Mucosa of rectum (tissue), 2 donors: ENCODE results near the gene SLC35F6.

ENCODE experiments used
- H3K27ac ChIP-seq, 2 donors: one replicate each; pipeline ENCODE4 v1.7.0; 2013; ENCODE audit warnings: inconsistent platforms in 2 of 2, low read depth in 2 of 2, low read length in 2 of 2
- H3K27me3 ChIP-seq, 2 donors: one replicate each; pipeline ENCODE4 v1.7.0; 2013; ENCODE audit warnings: low read length in 2 of 2; ENCODE audit not compliant: control insufficient read depth in 2 of 2, insufficient read depth in 2 of 2
- H3K36me3 ChIP-seq, 2 donors: one replicate each; pipeline ENCODE4 v1.7.0; 2013; ENCODE audit warnings: low read length in 2 of 2; ENCODE audit not compliant: control insufficient read depth in 2 of 2, insufficient read depth in 2 of 2
- H3K4me1 ChIP-seq, 2 donors: one replicate each; pipeline ENCODE4 v1.7.0; 2013; ENCODE audit warnings: low read length in 2 of 2, mild to moderate bottlenecking in 1 of 2; ENCODE audit not compliant: control insufficient read depth in 2 of 2, insufficient read depth in 2 of 2
- H3K4me3 ChIP-seq, 2 donors: one replicate each; pipeline ENCODE4 v1.7.0; 2013; ENCODE audit warnings: low read length in 2 of 2
- H3K9ac ChIP-seq, 2 donors: one replicate each; pipeline ENCODE4 v1.7.0; 2013; ENCODE audit warnings: low read length in 2 of 2, low read depth in 1 of 2, mild to moderate bottlenecking in 1 of 2
- H3K9me3 ChIP-seq, 2 donors: one replicate each; pipeline ENCODE4 v1.7.0; 2013; ENCODE audit warnings: low read length in 2 of 2; ENCODE audit not compliant: control insufficient read depth in 2 of 2
- donor health status: healthy.
- donor health status: Normal muscosa, but diverticular disease.

SLC35F6 gene

DNA sequence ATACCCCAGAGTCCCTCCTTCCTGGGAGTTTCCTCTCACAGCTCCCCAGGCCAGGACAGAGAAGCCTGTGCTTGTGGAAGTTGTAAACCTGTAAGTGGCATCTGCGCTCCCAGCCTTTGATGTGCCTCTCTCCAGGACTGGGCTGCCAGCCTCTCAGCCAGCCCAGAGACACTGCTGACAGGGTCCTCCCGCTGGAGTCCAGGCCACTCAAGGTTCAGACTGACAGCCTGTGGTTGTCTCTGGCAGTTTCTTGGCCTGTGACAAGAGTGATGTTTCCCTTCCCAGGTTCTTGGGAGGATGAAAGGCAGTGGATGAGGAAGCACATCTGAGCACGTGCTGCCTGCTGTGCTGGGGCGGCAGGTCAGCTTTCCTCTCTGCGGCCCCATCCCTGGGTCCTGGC lies 3.0 kb downstream of the SLC35F6 start:
- peak overlapping the region in 1 of 2 donors; percentile 2 for H3K27ac ChIP-seq
- no peak overlapping the region for H3K4me3 ChIP-seq

GRCh38 chr2:26767894-26768487 lies 3.9 kb downstream of the SLC35F6 start:
- Histone ChIP-seq H3K27me3 (no peaks in the 10 kb centered on the region), H3K27ac (no peak overlapping the region)

More for the DNA sequence above, 3.0 kb downstream of the SLC35F6 start:
- Histone ChIP-seq H3K9ac (no peak overlapping the region), H3K27me3 (no peaks in the 10 kb centered on the region), H3K36me3 (no peaks in the 10 kb centered on the region), H3K9me3 (no peaks in the 10 kb centered on the region), H3K4me1 (peaks cover 21 to 34% of the 10 kb centered on the region in 2 donors)

GRCh38 chr2:26768759-26769088 lies 4.6 kb downstream of the SLC35F6 start:
- Histone ChIP-seq H3K9ac (no peak overlapping the region), H3K9me3 (no peaks in the 10 kb centered on the region), H3K4me3 (no peak overlapping the region), H3K4me1 (peaks cover 28 to 38% of the 10 kb centered on the region in 2 donors), H3K27ac (peak overlapping the region; percentile 48 to 59), H3K36me3 (no peaks in the 10 kb centered on the region), H3K27me3 (no peaks in the 10 kb centered on the region)

More at GRCh38 chr2:26767894-26768487, 3.9 kb downstream of the SLC35F6 start:
- Histone ChIP-seq H3K36me3 (no peaks in the 10 kb centered on the region), H3K4me3 (no peak overlapping the region), H3K9me3 (no peaks in the 10 kb centered on the region), H3K4me1 (peaks cover 28 to 41% of the 10 kb centered on the region in 2 donors), H3K9ac (no peak overlapping the region)

DNA sequence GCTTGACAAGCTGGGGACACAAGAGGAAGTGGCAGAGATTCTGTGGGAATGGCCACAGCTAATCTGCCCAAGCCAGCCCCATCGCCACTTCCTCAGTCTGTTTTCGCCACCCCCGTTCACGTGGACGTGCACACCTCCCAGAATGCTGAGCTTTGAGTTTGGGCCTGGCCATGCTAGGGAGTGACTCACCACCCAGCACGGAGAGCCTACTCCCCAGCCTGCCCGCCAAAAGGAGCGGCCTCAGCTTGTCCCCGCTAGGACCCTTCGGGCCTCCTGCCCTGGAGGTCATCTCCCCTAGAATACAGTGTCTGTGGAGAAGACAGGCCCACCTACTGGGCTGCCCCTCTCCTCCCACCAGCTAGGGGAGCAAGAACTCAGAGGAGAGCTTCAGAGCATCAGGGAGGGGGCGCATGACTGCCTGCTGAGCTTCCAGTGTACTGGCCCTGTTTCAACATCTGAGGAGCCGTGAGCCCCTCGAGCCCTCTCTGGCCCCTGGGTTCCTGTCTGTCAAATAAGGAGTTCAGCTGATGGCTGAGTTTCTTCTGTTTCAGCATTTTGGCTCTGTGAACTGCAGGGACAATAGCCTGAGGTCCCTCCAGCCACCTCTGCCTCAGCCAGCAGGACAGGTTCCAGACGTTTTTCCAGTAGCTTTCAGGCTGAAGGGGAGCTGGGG lies 5.1 kb downstream of the SLC35F6 start:
- no peak overlapping the region for H3K4me3 ChIP-seq
- no peaks in the 10 kb centered on the region for H3K9me3 ChIP-seq
- H3K27ac ChIP-seq: peak overlapping the region; percentile 59 to 61
- no peaks in the 10 kb centered on the region for H3K27me3 ChIP-seq
- H3K36me3 ChIP-seq: peaks cover under 1 to 2% of the 10 kb centered on the region in 2 donors
- H3K4me1 ChIP-seq: peaks cover 28 to 38% of the 10 kb centered on the region in 2 donors
- peak overlapping the region in 1 of 2 donors; percentile 2 for H3K9ac ChIP-seq

GRCh38 chr2:26770986-26771586 lies 7.0 kb downstream of the SLC35F6 start:
- no peaks in the 10 kb centered on the region for H3K27me3 ChIP-seq
- peaks cover 17 to 18% of the 10 kb centered on the region in 2 donors for H3K36me3 ChIP-seq
- H3K9ac ChIP-seq: no peak overlapping the region
- H3K4me1 ChIP-seq: peaks cover 17 to 24% of the 10 kb centered on the region in 2 donors
- H3K27ac ChIP-seq: peak overlapping the region; percentile 43 to 61
- H3K4me3 ChIP-seq: no peak overlapping the region
- no peaks in the 10 kb centered on the region for H3K9me3 ChIP-seq

GRCh38 chr2:26772064-26773001 lies 8.2 kb downstream of the SLC35F6 start:
- no peak overlapping the region for H3K9ac ChIP-seq
- H3K36me3 ChIP-seq: peaks cover 25% of the 10 kb centered on the region in 2 donors
- H3K27me3 ChIP-seq: no peaks in the 10 kb centered on the region
- no peak overlapping the region for H3K4me3 ChIP-seq
- H3K4me1 ChIP-seq: peaks cover 17 to 24% of the 10 kb centered on the region in 2 donors
- H3K27ac ChIP-seq: peak overlapping the region; percentile 61 to 68
- H3K9me3 ChIP-seq: no peaks in the 10 kb centered on the region

DNA sequence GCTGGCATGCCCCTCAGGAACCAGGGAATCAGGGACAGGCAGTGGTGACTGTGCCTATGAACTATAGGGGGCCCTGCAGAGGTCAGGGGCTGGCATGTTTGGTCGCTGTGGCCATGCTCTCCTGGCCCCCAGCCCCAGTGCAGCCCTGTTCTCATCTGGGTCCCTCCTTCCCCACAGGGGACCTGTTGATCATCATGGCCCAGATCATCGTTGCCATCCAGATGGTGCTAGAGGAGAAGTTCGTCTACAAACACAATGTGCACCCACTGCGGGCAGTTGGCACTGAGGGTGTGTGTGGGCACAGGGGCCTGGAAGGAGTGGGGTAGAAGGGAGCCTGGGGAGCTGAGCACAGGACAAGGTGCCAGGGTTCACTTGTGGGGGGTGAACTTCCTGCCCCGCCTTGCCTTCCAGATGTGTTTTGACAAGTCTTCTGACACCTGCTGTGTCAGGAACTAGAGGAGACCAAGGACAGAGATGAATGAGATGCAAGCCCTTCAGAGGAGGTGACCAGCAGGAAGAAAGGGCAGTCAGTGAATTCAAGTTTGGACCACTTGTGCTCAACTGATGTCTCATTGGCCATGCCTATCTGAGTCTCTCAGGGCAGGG lies 12.2 kb downstream of the SLC35F6 start:
- Histone ChIP-seq H3K27me3 (no peaks in the 10 kb centered on the region), H3K36me3 (peaks cover 46 to 49% of the 10 kb centered on the region in 2 donors), H3K27ac (no peak overlapping the region), H3K9me3 (no peaks in the 10 kb centered on the region), H3K9ac (no peak overlapping the region), H3K4me3 (no peak overlapping the region), H3K4me1 (peaks cover 21 to 25% of the 10 kb centered on the region in 2 donors)

GRCh38 chr2:26778098-26778497 lies 14.0 kb downstream of the SLC35F6 start:
- no peak overlapping the region for H3K9ac ChIP-seq
- peaks cover 46 to 49% of the 10 kb centered on the region in 2 donors for H3K36me3 ChIP-seq
- H3K4me1 ChIP-seq: peaks cover 10 to 11% of the 10 kb centered on the region in 2 donors
- no peaks in the 10 kb centered on the region for H3K9me3 ChIP-seq
- H3K4me3 ChIP-seq: no peak overlapping the region
- H3K27ac ChIP-seq: peak overlapping the region in 1 of 2 donors; percentile 32
- H3K27me3 ChIP-seq: no peaks in the 10 kb centered on the region

GRCh38 chr2:26778507-26778906 lies 14.4 kb downstream of the SLC35F6 start:
- H3K4me1 ChIP-seq: peaks cover 10 to 11% of the 10 kb centered on the region in 2 donors
- peaks cover 46 to 49% of the 10 kb centered on the region in 2 donors for H3K36me3 ChIP-seq
- H3K27ac ChIP-seq: peak overlapping the region in 1 of 2 donors; percentile 32

More at GRCh38 chr2:26778507-26778906, 14.4 kb downstream of the SLC35F6 start:
- Histone ChIP-seq H3K9me3 (no peaks in the 10 kb centered on the region), H3K27me3 (no peaks in the 10 kb centered on the region), H3K9ac (no peak overlapping the region), H3K4me3 (no peak overlapping the region)
